Left ventricle myocardium inferior (tissue), 1 donor: ENCODE data around the gene AMN. TPM values are rescaled to one million over a fixed set of nuclear protein-coding genes. Genes with fewer than 3 reads are reported as not detected.

Experiments used
- DNase-seq: peaks from one replicate; pipeline ENCODE4 v3.0.0-alpha.2; 2020
- H3K27ac ChIP-seq: fragments of 200-600 bp; replicated peaks from 2 replicates; pipeline ENCODE4 v1.8.0; 2021
- H3K27me3 ChIP-seq: fragments of 200-600 bp; 2 replicates; pipeline ENCODE4 v1.8.0; 2021; ENCODE audit warnings: low read depth
- H3K36me3 ChIP-seq: fragments of 200-600 bp; 2 replicates; pipeline ENCODE4 v1.8.0; 2021
- H3K4me1 ChIP-seq: fragments of 200-600 bp; 2 replicates; pipeline ENCODE4 v1.8.0; 2021
- H3K4me3 ChIP-seq: fragments of 200-600 bp; 2 replicates; pipeline ENCODE4 v1.8.0; 2021; ENCODE audit warnings: mild to moderate bottlenecking, moderate library complexity
- H3K9me3 ChIP-seq: fragments of 200-600 bp; replicated peaks from 2 replicates; pipeline ENCODE4 v1.8.0; 2021
- intact Hi-C: fragments of 100-400 bp; cut with micrococcal nuclease; formaldehyde crosslinking; loops from one replicate; pipeline ENCODE4 v1.11.0; 2022
- total RNA-seq: library from RNA; stranded (reverse); fragmentation: NEBNext Ultra II Directional; extraction: Animal tissue kit (Norgen Biotek cat#: 25700); gene quantifications from one replicate; pipeline ENCODE4 v1.2.1, GENCODE V29; 2021
- TF ChIP-seq, protein P1 (sequence below): fragments of 200-600 bp; IDR thresholded peaks from 2 replicates; pipeline ENCODE4 v1.8.0; 2021; ENCODE audit warnings: antibody characterized with exemption, mild to moderate bottlenecking, borderline replicate concordance
- donor health status: DM: no; HTN: yes; CAD: no; lungs with severe emphysema.

Gene AMN
- total RNA-seq, 1 donor from 2014 or later: not detected

DNA sequence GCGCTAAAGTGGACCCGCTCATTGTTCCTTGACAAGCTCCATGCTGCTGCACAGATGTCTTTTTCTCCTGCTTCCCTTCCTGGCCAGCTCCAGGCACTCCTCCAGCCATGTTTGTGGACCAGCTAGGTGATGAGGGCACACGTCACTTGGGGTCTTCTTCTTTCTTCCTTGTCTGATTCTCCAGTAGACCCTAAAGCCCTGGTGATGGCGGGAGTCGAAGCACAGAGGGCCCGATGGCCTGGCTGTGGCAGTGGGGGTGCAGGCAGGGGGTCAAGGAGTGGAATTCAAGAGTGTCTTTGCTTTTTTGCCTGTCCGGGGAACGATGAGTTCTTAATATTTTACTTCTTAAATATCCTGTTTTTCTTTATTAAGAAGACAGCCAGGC, 23.0 kb upstream of the AMN start:
- Histone ChIP-seq H3K4me1 (peaks cover 14% of the 10 kb centered on the region), H3K36me3 (peaks cover 20% of the 10 kb centered on the region), H3K27ac (no peak overlapping the region), H3K4me3 (no peak overlapping the region), H3K9me3 (no peaks in the 10 kb centered on the region), H3K27me3 (no peaks in the 10 kb centered on the region)
- TF ChIP-seq, protein P1, sequence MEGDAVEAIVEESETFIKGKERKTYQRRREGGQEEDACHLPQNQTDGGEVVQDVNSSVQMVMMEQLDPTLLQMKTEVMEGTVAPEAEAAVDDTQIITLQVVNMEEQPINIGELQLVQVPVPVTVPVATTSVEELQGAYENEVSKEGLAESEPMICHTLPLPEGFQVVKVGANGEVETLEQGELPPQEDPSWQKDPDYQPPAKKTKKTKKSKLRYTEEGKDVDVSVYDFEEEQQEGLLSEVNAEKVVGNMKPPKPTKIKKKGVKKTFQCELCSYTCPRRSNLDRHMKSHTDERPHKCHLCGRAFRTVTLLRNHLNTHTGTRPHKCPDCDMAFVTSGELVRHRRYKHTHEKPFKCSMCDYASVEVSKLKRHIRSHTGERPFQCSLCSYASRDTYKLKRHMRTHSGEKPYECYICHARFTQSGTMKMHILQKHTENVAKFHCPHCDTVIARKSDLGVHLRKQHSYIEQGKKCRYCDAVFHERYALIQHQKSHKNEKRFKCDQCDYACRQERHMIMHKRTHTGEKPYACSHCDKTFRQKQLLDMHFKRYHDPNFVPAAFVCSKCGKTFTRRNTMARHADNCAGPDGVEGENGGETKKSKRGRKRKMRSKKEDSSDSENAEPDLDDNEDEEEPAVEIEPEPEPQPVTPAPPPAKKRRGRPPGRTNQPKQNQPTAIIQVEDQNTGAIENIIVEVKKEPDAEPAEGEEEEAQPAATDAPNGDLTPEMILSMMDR: no peak
- no peak for DNase-seq
- intact Hi-C loops: no loop called here

- no peaks in the 10 kb centered on the region for H3K27me3 ChIP-seq
- TF ChIP-seq, protein P1: no peak
- H3K4me1 ChIP-seq: peaks cover 14% of the 10 kb centered on the region
- no peak overlapping the region for H3K27ac ChIP-seq
- H3K4me3 ChIP-seq: peak overlapping the region; percentile 49
- DNase-seq: no peak
- intact Hi-C loops: no loop called here
- H3K36me3 ChIP-seq: peaks cover 31% of the 10 kb centered on the region
- H3K9me3 ChIP-seq: no peaks in the 10 kb centered on the region
These were observed 21.6 kb upstream of the AMN start for GRCh38 chr14:102900631-102901571.

GRCh38 chr14:102901633-102902032, 20.8 kb upstream of the AMN start:
- TF ChIP-seq, protein P1: no peak
- Histone ChIP-seq H3K36me3 (peaks cover 33% of the 10 kb centered on the region), H3K4me1 (peaks cover 14% of the 10 kb centered on the region), H3K4me3 (no peak overlapping the region), H3K27ac (no peak overlapping the region), H3K9me3 (no peaks in the 10 kb centered on the region), H3K27me3 (no peaks in the 10 kb centered on the region)
- intact Hi-C loops: no loop called here
- DNase-seq: no peak

GRCh38 chr14:102902086-102902485, 20.4 kb upstream of the AMN start:
- Histone ChIP-seq H3K4me1 (peaks cover 14% of the 10 kb centered on the region), H3K4me3 (no peak overlapping the region), H3K9me3 (no peaks in the 10 kb centered on the region), H3K27me3 (no peaks in the 10 kb centered on the region), H3K36me3 (peaks cover 38% of the 10 kb centered on the region), H3K27ac (no peak overlapping the region)
- TF ChIP-seq, protein P1: no peak
- no peak for DNase-seq
- intact Hi-C loops: no loop called here

DNA sequence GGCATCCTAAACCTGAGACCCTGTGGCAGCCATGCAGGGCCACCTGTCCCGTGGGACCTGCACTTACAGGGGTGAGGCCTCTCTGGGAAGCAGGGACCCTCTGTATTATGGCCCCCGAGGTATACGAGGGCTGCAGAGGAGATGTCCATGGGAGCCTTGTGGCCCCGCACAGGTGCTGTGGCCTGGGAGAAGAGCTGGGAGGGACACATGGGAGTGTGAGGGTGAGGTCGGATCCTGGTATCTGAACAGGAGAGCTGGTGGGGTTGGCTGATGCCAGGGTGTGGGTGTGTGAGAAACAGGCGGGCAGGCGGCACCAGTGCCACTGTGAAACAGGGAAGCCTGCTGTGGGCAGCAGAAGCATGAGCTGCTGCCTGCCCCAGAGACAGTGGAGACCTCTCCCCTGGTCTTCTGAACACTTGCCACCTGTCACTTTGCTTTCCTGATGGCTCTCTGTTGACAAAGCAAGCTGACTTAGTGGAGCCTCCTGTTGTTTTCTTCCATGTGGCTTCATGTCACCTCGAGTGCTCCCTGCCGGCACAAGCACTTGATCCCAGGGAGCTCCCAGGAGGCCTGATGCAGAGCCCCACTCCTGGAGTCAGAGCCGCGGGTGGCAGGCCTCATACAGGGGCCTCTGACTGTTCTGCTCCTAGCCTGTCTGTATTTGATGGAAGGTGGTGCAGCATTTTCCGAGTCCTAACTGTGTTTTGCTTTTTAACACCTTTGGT, 19.8 kb upstream of the AMN start:
- H3K9me3 ChIP-seq: no peaks in the 10 kb centered on the region
- intact Hi-C loops: no loop called here
- H3K27ac ChIP-seq: no peak overlapping the region
- TF ChIP-seq, protein P1: no peak
- DNase-seq: no peak
- peaks cover 14% of the 10 kb centered on the region for H3K4me1 ChIP-seq
- no peak overlapping the region for H3K4me3 ChIP-seq
- H3K27me3 ChIP-seq: no peaks in the 10 kb centered on the region
- peaks cover 39% of the 10 kb centered on the region for H3K36me3 ChIP-seq
